HEK293 (cell line): ENCODE data around the gene VAMP8.

Experiments used
- FEZF1 ChIP-seq: fragments of 450-650 bp; formaldehyde crosslinking; IDR thresholded peaks from 2 replicates; pipeline ENCODE4 v1.5.1; 2016; ENCODE audit warnings: missing biosample characterization, missing genetic modification characterization
- SP2 ChIP-seq: fragments of 450-650 bp; formaldehyde crosslinking; IDR thresholded peaks from 2 replicates; pipeline ENCODE4 v1.5.1; 2016; ENCODE audit warnings: missing biosample characterization, missing genetic modification characterization
- ZBTB21 ChIP-seq: fragments of 450-650 bp; formaldehyde crosslinking; IDR thresholded peaks from 2 replicates; pipeline ENCODE4 v1.5.1; 2017; ENCODE audit warnings: missing biosample characterization, missing genetic modification characterization
- ZNF211 ChIP-seq: fragments of 450-650 bp; formaldehyde crosslinking; IDR thresholded peaks from 2 replicates; pipeline ENCODE4 v1.5.1; 2016; ENCODE audit warnings: low read depth, missing biosample characterization, missing genetic modification characterization
- ZNF266 ChIP-seq: fragments of 450-650 bp; formaldehyde crosslinking; IDR thresholded peaks from 2 replicates; pipeline ENCODE4 v1.5.1; 2016; ENCODE audit warnings: missing biosample characterization, missing genetic modification characterization, low read depth
- ZNF274 ChIP-seq, 2 experiments: fragments of 200-500 bp in 1 of 2; fragments of 450-650 bp in 1 of 2; sonication (Bioruptor generic) in 1 of 2; formaldehyde crosslinking in 1 of 2; IDR thresholded peaks; 2 replicates each; pipeline versions ENCODE4 v1.5.1 to v1.6.1; 2014 to 2016; ENCODE audit warnings: borderline replicate concordance in 1 of 2, inconsistent platforms in 1 of 2, low read length in 1 of 2, missing biosample characterization in 1 of 2, missing genetic modification characterization in 1 of 2
- ZNF302 ChIP-seq: fragments of 450-650 bp; formaldehyde crosslinking; IDR thresholded peaks from 2 replicates; pipeline ENCODE4 v1.5.1; 2016; ENCODE audit warnings: missing biosample characterization, missing genetic modification characterization, low read depth
- ZNF324 ChIP-seq: fragments of 450-650 bp; formaldehyde crosslinking; IDR thresholded peaks from 2 replicates; pipeline ENCODE4 v1.5.1; 2016; ENCODE audit warnings: missing biosample characterization, missing genetic modification characterization
- ZSCAN5A ChIP-seq: fragments of 450-650 bp; formaldehyde crosslinking; IDR thresholded peaks from 2 replicates; pipeline ENCODE4 v1.5.1; 2016; ENCODE audit warnings: missing biosample characterization, missing genetic modification characterization
- TF ChIP-seq, protein P1 (sequence below): fragments of 450-650 bp; formaldehyde crosslinking; IDR thresholded peaks from 2 replicates; pipeline ENCODE4 v1.5.1; 2016; ENCODE audit warnings: missing biosample characterization, missing genetic modification characterization
- TF ChIP-seq, protein P2 (sequence below): fragments of 450-650 bp; formaldehyde crosslinking; IDR thresholded peaks from 2 replicates; pipeline ENCODE4 v1.5.1; 2016; ENCODE audit warnings: missing biosample characterization, missing genetic modification characterization
- TF ChIP-seq, protein P3 (sequence below): sonication (generic); formaldehyde crosslinking; IDR thresholded peaks from 2 replicates; pipeline ENCODE4 v1.8.1; 2022; ENCODE audit warnings: mild to moderate bottlenecking, moderate library complexity, missing genetic modification reagents

- TF ChIP-seq, protein P1, sequence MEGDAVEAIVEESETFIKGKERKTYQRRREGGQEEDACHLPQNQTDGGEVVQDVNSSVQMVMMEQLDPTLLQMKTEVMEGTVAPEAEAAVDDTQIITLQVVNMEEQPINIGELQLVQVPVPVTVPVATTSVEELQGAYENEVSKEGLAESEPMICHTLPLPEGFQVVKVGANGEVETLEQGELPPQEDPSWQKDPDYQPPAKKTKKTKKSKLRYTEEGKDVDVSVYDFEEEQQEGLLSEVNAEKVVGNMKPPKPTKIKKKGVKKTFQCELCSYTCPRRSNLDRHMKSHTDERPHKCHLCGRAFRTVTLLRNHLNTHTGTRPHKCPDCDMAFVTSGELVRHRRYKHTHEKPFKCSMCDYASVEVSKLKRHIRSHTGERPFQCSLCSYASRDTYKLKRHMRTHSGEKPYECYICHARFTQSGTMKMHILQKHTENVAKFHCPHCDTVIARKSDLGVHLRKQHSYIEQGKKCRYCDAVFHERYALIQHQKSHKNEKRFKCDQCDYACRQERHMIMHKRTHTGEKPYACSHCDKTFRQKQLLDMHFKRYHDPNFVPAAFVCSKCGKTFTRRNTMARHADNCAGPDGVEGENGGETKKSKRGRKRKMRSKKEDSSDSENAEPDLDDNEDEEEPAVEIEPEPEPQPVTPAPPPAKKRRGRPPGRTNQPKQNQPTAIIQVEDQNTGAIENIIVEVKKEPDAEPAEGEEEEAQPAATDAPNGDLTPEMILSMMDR (tag by site-specific recombination) = no peak
- TF ChIP-seq ZNF324 (tag by site-specific recombination) = no peak
- no peak for TF ChIP-seq SP2
- no peak for TF ChIP-seq ZSCAN5A (tag by site-specific recombination)
- no peak for TF ChIP-seq FEZF1
- TF ChIP-seq ZBTB21 (tag by site-specific recombination) = no peak
- TF ChIP-seq ZNF211 (tag by site-specific recombination) = no peak
- TF ChIP-seq, protein P2, sequence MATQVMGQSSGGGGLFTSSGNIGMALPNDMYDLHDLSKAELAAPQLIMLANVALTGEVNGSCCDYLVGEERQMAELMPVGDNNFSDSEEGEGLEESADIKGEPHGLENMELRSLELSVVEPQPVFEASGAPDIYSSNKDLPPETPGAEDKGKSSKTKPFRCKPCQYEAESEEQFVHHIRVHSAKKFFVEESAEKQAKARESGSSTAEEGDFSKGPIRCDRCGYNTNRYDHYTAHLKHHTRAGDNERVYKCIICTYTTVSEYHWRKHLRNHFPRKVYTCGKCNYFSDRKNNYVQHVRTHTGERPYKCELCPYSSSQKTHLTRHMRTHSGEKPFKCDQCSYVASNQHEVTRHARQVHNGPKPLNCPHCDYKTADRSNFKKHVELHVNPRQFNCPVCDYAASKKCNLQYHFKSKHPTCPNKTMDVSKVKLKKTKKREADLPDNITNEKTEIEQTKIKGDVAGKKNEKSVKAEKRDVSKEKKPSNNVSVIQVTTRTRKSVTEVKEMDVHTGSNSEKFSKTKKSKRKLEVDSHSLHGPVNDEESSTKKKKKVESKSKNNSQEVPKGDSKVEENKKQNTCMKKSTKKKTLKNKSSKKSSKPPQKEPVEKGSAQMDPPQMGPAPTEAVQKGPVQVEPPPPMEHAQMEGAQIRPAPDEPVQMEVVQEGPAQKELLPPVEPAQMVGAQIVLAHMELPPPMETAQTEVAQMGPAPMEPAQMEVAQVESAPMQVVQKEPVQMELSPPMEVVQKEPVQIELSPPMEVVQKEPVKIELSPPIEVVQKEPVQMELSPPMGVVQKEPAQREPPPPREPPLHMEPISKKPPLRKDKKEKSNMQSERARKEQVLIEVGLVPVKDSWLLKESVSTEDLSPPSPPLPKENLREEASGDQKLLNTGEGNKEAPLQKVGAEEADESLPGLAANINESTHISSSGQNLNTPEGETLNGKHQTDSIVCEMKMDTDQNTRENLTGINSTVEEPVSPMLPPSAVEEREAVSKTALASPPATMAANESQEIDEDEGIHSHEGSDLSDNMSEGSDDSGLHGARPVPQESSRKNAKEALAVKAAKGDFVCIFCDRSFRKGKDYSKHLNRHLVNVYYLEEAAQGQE (tag by site-specific recombination) = no peak
- no peak for TF ChIP-seq ZNF302 (tag by site-specific recombination)
- TF ChIP-seq, protein P3, sequence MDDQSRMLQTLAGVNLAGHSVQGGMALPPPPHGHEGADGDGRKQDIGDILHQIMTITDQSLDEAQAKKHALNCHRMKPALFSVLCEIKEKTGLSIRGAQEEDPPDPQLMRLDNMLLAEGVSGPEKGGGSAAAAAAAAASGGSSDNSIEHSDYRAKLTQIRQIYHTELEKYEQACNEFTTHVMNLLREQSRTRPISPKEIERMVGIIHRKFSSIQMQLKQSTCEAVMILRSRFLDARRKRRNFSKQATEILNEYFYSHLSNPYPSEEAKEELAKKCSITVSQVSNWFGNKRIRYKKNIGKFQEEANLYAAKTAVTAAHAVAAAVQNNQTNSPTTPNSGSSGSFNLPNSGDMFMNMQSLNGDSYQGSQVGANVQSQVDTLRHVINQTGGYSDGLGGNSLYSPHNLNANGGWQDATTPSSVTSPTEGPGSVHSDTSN (CRISPR knock-in tag) = no peak
- no peak for TF ChIP-seq ZNF266
- TF ChIP-seq ZNF274 (IDR thresholded peaks at IDR 0.05; ENCODE audit: low read length) = no peak
- no peak for TF ChIP-seq ZNF274 (tag by site-specific recombination; IDR thresholded peaks at IDR 0.05; ENCODE audit: borderline replicate concordance)
These were observed 44.0 kb downstream of the VAMP8 start for GRCh38 chr2:85621338-85621737.
